A549 (cell line): Measurements from ENCODE around the gene CIART. TPM values are rescaled to one million over a fixed set of nuclear protein-coding genes. Genes with fewer than 3 reads are reported as not detected.
A peak's percentile ranks its signal among the peaks of the same experiment; 100 is the strongest.

ENCODE experiments used
- ATAC-seq, 2 experiments: fragments of 200-7000 bp in 1 of 2; fragments of >200 bp in 1 of 2; cut with Nextera tagmentation in 1 of 2; cut with Tn5 transposase in 1 of 2; 3 replicates each; pipeline versions ENCODE4 v1.8.0 to v1.9.1; 2018 to 2020; ENCODE audit warnings: mild to moderate bottlenecking in 1 of 2, moderate library complexity in 1 of 2
- CTCF ChIA-PET: fragments of 300-600 bp; sonication (Branson Sonifier 250); formaldehyde crosslinking; extraction: SDS; loops from one replicate; lab custom pipeline; 2021; ENCODE audit warnings: antibody characterized with exemption, inconsistent platforms; lab: Yijun Ruan, JAX
- POLR2A ChIA-PET: fragments of 350-600 bp; formaldehyde crosslinking; extraction: SDS; loops from one replicate; lab custom pipeline; 2021; ENCODE audit warnings: antibody characterized with exemption, inconsistent platforms; lab: Yijun Ruan, JAX
- DNase-seq, 2 experiments: peaks; one replicate each; pipeline versions ENCODE4 v3.0.0 to v3.0.0-alpha.2; 2011 to 2016; ENCODE audit warnings: low read depth in 1 of 2, low spot score in 1 of 2
- FAIRE-seq: peaks from 2 replicates; lab custom pipeline; 2011; peaks lifted over from hg19 to GRCh38; lab: Jason Lieb, UNC
- H3K27ac ChIP-seq, 2 experiments: fragments of >200 bp; sonication (Bioruptor Twin); formaldehyde crosslinking; 3 replicates each; pipeline ENCODE4 v1.5.1; 2016 to 2017
- H3K4me1 ChIP-seq: fragments of >200 bp; sonication (Bioruptor Twin); formaldehyde crosslinking; 3 replicates; pipeline ENCODE4 v1.6.1; 2016
- H3K4me2 ChIP-seq: fragments of >200 bp; sonication (Bioruptor Twin); formaldehyde crosslinking; 3 replicates; pipeline ENCODE4 v1.6.1; 2016
- H3K4me3 ChIP-seq: fragments of >200 bp; sonication (Bioruptor Twin); formaldehyde crosslinking; 3 replicates; pipeline ENCODE4 v1.5.1; 2016
- H3K9me3 ChIP-seq: fragments of >200 bp; sonication (Bioruptor Twin); formaldehyde crosslinking; 3 replicates; pipeline ENCODE4 v1.6.1; 2016
- BHLHE40 ChIP-seq: IDR thresholded peaks from 2 replicates; pipeline ENCODE4 v1.6.1; 2012; ENCODE audit warnings: low read depth, low read length, inconsistent platforms
- CBX2 ChIP-seq: fragments of 200-600 bp; sonication (generic); IDR thresholded peaks from 2 replicates; pipeline ENCODE4 v1.6.1; 2016; ENCODE audit warnings: low read depth, mild to moderate bottlenecking, borderline replicate concordance
- CBX8 ChIP-seq: fragments of 200-600 bp; sonication (generic); IDR thresholded peaks from 2 replicates; pipeline ENCODE4 v1.6.1; 2016
- CEBPB ChIP-seq, 2 experiments: fragments of >200 bp in 1 of 2; sonication (Bioruptor Twin) in 1 of 2; formaldehyde crosslinking in 1 of 2; IDR thresholded peaks; 2 replicates each; pipeline ENCODE4 v1.6.1; 2012 to 2016
- CHD2 ChIP-seq: fragments of 150-350 bp; IDR thresholded peaks from 2 replicates; pipeline ENCODE4 v1.6.1; 2014; ENCODE audit warnings: low read length; ENCODE audit not compliant: partially characterized antibody
- CHD4 ChIP-seq: fragments of 200-600 bp; sonication (generic); IDR thresholded peaks from 2 replicates; pipeline ENCODE4 v1.6.1; 2016; ENCODE audit warnings: antibody characterized with exemption, mild to moderate bottlenecking, borderline replicate concordance
- EHF ChIP-seq: fragments of 250-450 bp; sonication (Bioruptor Pico); IDR thresholded peaks from 2 replicates; pipeline ENCODE4 v1.5.0; 2020; ENCODE audit warnings: mild to moderate bottlenecking
- FOSB ChIP-seq: fragments of 250-450 bp; sonication (Bioruptor Pico); IDR thresholded peaks from 2 replicates; pipeline ENCODE4 v1.5.0; 2020; ENCODE audit warnings: mild to moderate bottlenecking, moderate library complexity
- GATA3 ChIP-seq: IDR thresholded peaks from 2 replicates; pipeline ENCODE4 v1.6.1; 2012; ENCODE audit warnings: borderline replicate concordance
- HDAC2 ChIP-seq: fragments of 200-600 bp; sonication (generic); IDR thresholded peaks from 2 replicates; pipeline ENCODE4 v1.6.1; 2016
- HOXA7 ChIP-seq: fragments of 250-450 bp; sonication (Bioruptor Pico); IDR thresholded peaks from 2 replicates; pipeline ENCODE4 v1.5.0; 2020; ENCODE audit warnings: mild to moderate bottlenecking, moderate library complexity
- JUN ChIP-seq, 2 experiments: fragments of >200 bp; sonication (Bioruptor Twin); formaldehyde crosslinking; IDR thresholded peaks; 2 replicates in 1 of 2; 3 replicates in 1 of 2; pipeline ENCODE4 v1.6.1; 2016 to 2017
- JUNB ChIP-seq: fragments of >200 bp; sonication (Bioruptor Twin); formaldehyde crosslinking; IDR thresholded peaks from 2 replicates; pipeline ENCODE4 v1.6.1; 2016
- KDM1A ChIP-seq: fragments of 200-600 bp; sonication (generic); IDR thresholded peaks from 2 replicates; pipeline ENCODE4 v1.6.1; 2016; ENCODE audit warnings: low read depth, mild to moderate bottlenecking
- KDM5A ChIP-seq: fragments of 200-600 bp; sonication (generic); IDR thresholded peaks from 2 replicates; pipeline ENCODE4 v1.6.1; 2016; ENCODE audit warnings: antibody characterized with exemption, mild to moderate bottlenecking
- MAFK ChIP-seq: fragments of 450-650 bp; IDR thresholded peaks from 2 replicates; pipeline ENCODE4 v1.6.1; 2014; ENCODE audit not compliant: partially characterized antibody
- MYC ChIP-seq: IDR thresholded peaks from 2 replicates; pipeline ENCODE4 v1.6.1; 2012; ENCODE audit warnings: mild to moderate bottlenecking, inconsistent platforms, low read length, improper control_type of control experiment, borderline replicate concordance
- NFE2L2 ChIP-seq: fragments of 150-350 bp; conservative IDR thresholded peaks from 2 replicates; pipeline ENCODE4 v1.6.1; 2014; ENCODE audit warnings: low read length
- NPAS2 ChIP-seq: fragments of 250-450 bp; sonication (Bioruptor Pico); IDR thresholded peaks from 2 replicates; pipeline ENCODE4 v1.8.0; 2022; ENCODE audit warnings: mild to moderate bottlenecking, moderate library complexity, borderline replicate concordance
- POLR2A ChIP-seq: IDR thresholded peaks from 2 replicates; pipeline ENCODE4 v1.6.1; 2012; ENCODE audit warnings: mild to moderate bottlenecking, low read length
- POLR2AphosphoS2 ChIP-seq: conservative IDR thresholded peaks from 2 replicates; pipeline ENCODE4 v1.6.1; 2012; ENCODE audit warnings: low read length, improper control_type of control experiment, inconsistent platforms
- RAD21 ChIP-seq, 2 experiments: fragments of >200 bp in 1 of 2; sonication (Bioruptor Twin) in 1 of 2; formaldehyde crosslinking in 1 of 2; IDR thresholded peaks in 1 of 2; conservative IDR thresholded peaks in 1 of 2; 2 replicates in 1 of 2; 3 replicates in 1 of 2; pipeline ENCODE4 v1.6.1; 2012 to 2018; ENCODE audit warnings: inconsistent platforms in 1 of 2
- RARB ChIP-seq: fragments of 250-450 bp; sonication (Bioruptor Pico); IDR thresholded peaks from 2 replicates; pipeline ENCODE4 v1.8.0; 2021; ENCODE audit warnings: mild to moderate bottlenecking, moderate library complexity
- RCOR1 ChIP-seq: fragments of 150-350 bp; IDR thresholded peaks from 2 replicates; pipeline ENCODE4 v1.6.1; 2014; ENCODE audit warnings: antibody characterized with exemption, low read length, low read depth
- RNF2 ChIP-seq: fragments of 200-600 bp; sonication (generic); IDR thresholded peaks from 2 replicates; pipeline ENCODE4 v1.6.1; 2016; ENCODE audit warnings: low read depth, mild to moderate bottlenecking, antibody characterized with exemption, moderate library complexity, borderline replicate concordance
- SMC3 ChIP-seq: fragments of >200 bp; sonication (Bioruptor Twin); formaldehyde crosslinking; IDR thresholded peaks from 3 replicates; pipeline ENCODE4 v1.6.1; 2018; ENCODE audit warnings: inconsistent platforms
- SREBF2 ChIP-seq: fragments of 450-650 bp; IDR thresholded peaks from 2 replicates; pipeline ENCODE4 v1.6.1; 2014; ENCODE audit warnings: mild to moderate bottlenecking, moderate library complexity
- ZC3H11A ChIP-seq: fragments of 450-650 bp; IDR thresholded peaks from 2 replicates; pipeline ENCODE4 v1.6.1; 2014; ENCODE audit warnings: antibody characterized with exemption, mild to moderate bottlenecking
- ZFP36 ChIP-seq: fragments of 450-650 bp; IDR thresholded peaks from 2 replicates; pipeline ENCODE4 v1.6.1; 2014; ENCODE audit warnings: borderline replicate concordance; ENCODE audit not compliant: partially characterized antibody
- ZSCAN20 ChIP-seq: fragments of 250-450 bp; sonication (Bioruptor Pico); IDR thresholded peaks from 2 replicates; pipeline ENCODE4 v1.8.0; 2022; ENCODE audit warnings: mild to moderate bottlenecking, moderate library complexity
- WGBS: methylation state at CpG from one replicate; pipeline ENCODE4 v1.1.6; 2017; ENCODE audit errors: missing lambda C conversion rate; 5-methylcytosine and 5-hydroxymethylcytosine counted together
- polyA minus RNA-seq: library from RNA; depleted of rRNA, polyadenylated mRNA; stranded (reverse); fragments of >200 nt; gene quantifications from 2 replicates; pipeline ENCODE4 v1.2.3, GENCODE V29; 2011; rRNA and poly(A)+ RNA removed
- polyA plus RNA-seq, 4 experiments: library from polyadenylated mRNA; depleted of rRNA in 3 of 4; stranded (reverse); fragments of >200 nt; fragmentation: RNase III in 1 of 4; extraction: RNeasy Plus Mini Kit Qiagen cat#74134 plus additional on column Dnase treatment in 1 of 4; gene quantifications; 2 replicates in 3 of 4; 3 replicates in 1 of 4; pipeline ENCODE4 v1.2.3, GENCODE V29; 2011 to 2017
- TF ChIP-seq, protein P1 (sequence below): fragments of >200 bp; sonication (Bioruptor Twin); formaldehyde crosslinking; IDR thresholded peaks from 3 replicates; pipeline ENCODE4 v1.6.1; 2016
- TF ChIP-seq, protein P2 (sequence below): IDR thresholded peaks from 2 replicates; pipeline ENCODE4 v1.6.1; 2012
- TF ChIP-seq, protein P3 (sequence below): fragments of >200 bp; sonication (Bioruptor Twin); formaldehyde crosslinking; IDR thresholded peaks from 2 replicates; pipeline ENCODE4 v1.6.1; 2016
- TF ChIP-seq, protein P4 (sequence below): IDR thresholded peaks from 2 replicates; pipeline ENCODE4 v1.6.1; 2012; ENCODE audit warnings: low read depth, borderline replicate concordance
- TF ChIP-seq, protein P5 (sequence below): fragments of 450-650 bp; IDR thresholded peaks from 2 replicates; pipeline ENCODE4 v1.6.1; 2014; ENCODE audit warnings: antibody characterized with exemption
- TF ChIP-seq, protein P6 (sequence below): fragments of 250-450 bp; sonication (Bioruptor Pico); IDR thresholded peaks from 2 replicates; pipeline ENCODE4 v1.5.0; 2021; ENCODE audit warnings: mild to moderate bottlenecking, moderate library complexity, borderline replicate concordance

Gene CIART, protein sequence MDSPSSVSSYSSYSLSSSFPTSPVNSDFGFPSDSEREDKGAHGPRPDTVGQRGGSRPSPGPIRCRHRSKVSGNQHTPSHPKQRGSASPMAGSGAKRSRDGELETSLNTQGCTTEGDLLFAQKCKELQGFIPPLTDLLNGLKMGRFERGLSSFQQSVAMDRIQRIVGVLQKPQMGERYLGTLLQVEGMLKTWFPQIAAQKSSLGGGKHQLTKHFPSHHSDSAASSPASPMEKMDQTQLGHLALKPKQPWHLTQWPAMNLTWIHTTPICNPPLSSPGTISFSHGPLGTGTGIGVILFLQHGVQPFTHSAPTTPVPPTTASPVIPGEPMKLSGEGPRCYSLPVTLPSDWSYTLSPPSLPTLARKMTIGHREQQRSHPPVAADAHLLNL
- polyA plus RNA-seq (2011; rRNA removed) (1.3 and 1.4 TPM in 2 replicates), polyA plus RNA-seq (2017; fragmentation: RNase III; extraction: RNeasy Plus Mini Kit Qiagen cat#74134 plus additional on column Dnase treatment) (0.28 to 0.59 TPM (median 0.48 TPM) in 3 replicates), polyA minus RNA-seq (1.4 and 1.8 TPM in 2 replicates)
- 0.49 and 0.66 TPM in 2 replicates for polyA plus RNA-seq (2012; cell fraction: cytosol; rRNA removed)
- 0.85 and 2.1 TPM in 2 replicates for polyA plus RNA-seq (2012; cell fraction: nucleus; rRNA removed)

DNA sequence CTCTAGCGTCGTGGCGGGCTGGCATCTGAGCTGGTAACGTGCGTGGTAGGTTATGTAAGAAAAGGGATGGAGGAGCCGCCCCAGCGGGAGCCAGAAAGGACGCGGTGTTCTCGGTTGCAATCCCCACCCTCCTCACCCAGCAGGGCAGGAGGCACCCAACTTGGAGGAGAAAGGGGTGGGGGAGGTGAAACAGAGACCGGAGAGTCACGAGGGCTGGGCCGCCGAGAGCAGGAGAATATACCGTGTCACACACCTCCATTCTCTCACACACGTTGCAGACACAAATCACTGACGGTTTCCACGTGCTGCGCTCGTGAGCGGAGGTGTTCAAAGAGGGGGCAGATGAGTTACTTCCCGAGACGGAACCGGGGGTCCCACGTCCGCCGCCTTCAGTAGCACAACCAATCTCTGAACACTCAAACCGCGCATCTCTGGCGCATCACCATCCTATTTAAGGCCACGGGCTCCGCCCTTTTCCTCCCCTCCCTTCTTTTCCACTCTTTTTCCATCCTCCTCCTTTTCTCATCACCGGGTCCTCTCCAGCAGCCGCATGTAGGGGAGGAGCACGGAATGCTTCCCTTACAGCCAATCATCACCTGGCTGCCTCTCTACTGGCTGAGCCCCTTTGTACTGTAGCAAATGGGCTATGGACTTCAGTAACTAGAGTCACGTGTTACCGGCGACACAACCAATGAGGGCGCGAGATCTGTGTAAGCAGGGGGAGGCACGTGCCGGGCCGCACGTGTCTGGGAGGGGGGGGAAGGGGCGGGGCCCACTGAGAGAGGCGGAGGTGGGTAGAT, at the start of gene CIART:
Gene CIART, plus strand, starts transcription at position 797 of the 800 bp plus-strand sequence. CDS start 714 bp downstream, outside the sequence.
- DNase-seq: peak; percentile 93 to 97
- 4% methylated on average over 35 of the region's 46 CpGs for WGBS
- CTCF ChIA-PET: interaction anchor here (0.6 to 13.0 kb wide), 18 partner anchors 8 to 597 kb away, joined by 3 to 172 read pairs (median 3); partner anchors contain the start of genes APH1A, C1orf54 and CA14
- H3K4me3 ChIP-seq: peak within 1 kb of the TSS; percentile 52
- FAIRE-seq: no peak
- H3K27ac ChIP-seq: peak within 1 kb of the TSS; percentile 77 to 78
- peaks cover 13% of the 10 kb centered on the region; the same call in 2 of the 3 replicates for H3K4me1 ChIP-seq
- no peaks in the 10 kb centered on the region; the same call in 2 of the 3 replicates for H3K9me3 ChIP-seq
- peak; percentile 96 for ATAC-seq
- POLR2A ChIA-PET: interaction anchor here (0.9 to 1.2 kb wide), 3 partner anchors 26 to 234 kb away, joined by 3 to 8 read pairs (median 5); partner anchors contain the start of gene FALEC
- peak within 1 kb of the TSS; percentile 95 for H3K4me2 ChIP-seq
- TF ChIP-seq POLR2A (peak; percentile 33), NPAS2 (peak; percentile 89), RAD21 (conservative IDR thresholded peaks at IDR 0.05 in 1 of 2, IDR thresholded peaks at IDR 0.05 in 1 of 2) (no peak), HOXA7 (no peak), EHF (CRISPR knock-in tag) (no peak), HDAC2 (no peak), KDM5A (no peak), JUN (IDR thresholded peaks at IDR 0.05) (peak in 1 of 2 experiments; percentile 40; a peak in 2 of 5 replicates), MAFK (no peak), ZFP36 (no peak), ZC3H11A (no peak), MYC (no peak; the same call in 1 of the 2 replicates), FOSB (CRISPR knock-in tag) (no peak), SMC3 (no peak), CHD2 (no peak), GATA3 (no peak), NFE2L2 (no peak), CHD4 (no peak), CBX2 (no peak), CEBPB (IDR thresholded peaks at IDR 0.05) (no peak), JUNB (no peak), BHLHE40 (peak; percentile 98), RNF2 (no peak), RARB (CRISPR knock-in tag) (no peak), RCOR1 (no peak), KDM1A (no peak), POLR2AphosphoS2 (no peak), CBX8 (no peak), ZSCAN20 (CRISPR knock-in tag) (no peak), SREBF2 (no peak)
- TF ChIP-seq, protein P1, sequence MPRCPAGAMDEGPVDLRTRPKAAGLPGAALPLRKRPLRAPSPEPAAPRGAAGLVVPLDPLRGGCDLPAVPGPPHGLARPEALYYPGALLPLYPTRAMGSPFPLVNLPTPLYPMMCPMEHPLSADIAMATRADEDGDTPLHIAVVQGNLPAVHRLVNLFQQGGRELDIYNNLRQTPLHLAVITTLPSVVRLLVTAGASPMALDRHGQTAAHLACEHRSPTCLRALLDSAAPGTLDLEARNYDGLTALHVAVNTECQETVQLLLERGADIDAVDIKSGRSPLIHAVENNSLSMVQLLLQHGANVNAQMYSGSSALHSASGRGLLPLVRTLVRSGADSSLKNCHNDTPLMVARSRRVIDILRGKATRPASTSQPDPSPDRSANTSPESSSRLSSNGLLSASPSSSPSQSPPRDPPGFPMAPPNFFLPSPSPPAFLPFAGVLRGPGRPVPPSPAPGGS: no peak
- TF ChIP-seq, protein P2, sequence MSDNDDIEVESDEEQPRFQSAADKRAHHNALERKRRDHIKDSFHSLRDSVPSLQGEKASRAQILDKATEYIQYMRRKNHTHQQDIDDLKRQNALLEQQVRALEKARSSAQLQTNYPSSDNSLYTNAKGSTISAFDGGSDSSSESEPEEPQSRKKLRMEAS: peak; percentile 81
- TF ChIP-seq, protein P3, sequence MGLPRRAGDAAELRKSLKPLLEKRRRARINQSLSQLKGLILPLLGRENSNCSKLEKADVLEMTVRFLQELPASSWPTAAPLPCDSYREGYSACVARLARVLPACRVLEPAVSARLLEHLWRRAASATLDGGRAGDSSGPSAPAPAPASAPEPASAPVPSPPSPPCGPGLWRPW: no peak
- TF ChIP-seq, protein P4, sequence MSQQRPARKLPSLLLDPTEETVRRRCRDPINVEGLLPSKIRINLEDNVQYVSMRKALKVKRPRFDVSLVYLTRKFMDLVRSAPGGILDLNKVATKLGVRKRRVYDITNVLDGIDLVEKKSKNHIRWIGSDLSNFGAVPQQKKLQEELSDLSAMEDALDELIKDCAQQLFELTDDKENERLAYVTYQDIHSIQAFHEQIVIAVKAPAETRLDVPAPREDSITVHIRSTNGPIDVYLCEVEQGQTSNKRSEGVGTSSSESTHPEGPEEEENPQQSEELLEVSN: peak; percentile 75; the same call in 1 of the 2 replicates
- TF ChIP-seq, protein P5, sequence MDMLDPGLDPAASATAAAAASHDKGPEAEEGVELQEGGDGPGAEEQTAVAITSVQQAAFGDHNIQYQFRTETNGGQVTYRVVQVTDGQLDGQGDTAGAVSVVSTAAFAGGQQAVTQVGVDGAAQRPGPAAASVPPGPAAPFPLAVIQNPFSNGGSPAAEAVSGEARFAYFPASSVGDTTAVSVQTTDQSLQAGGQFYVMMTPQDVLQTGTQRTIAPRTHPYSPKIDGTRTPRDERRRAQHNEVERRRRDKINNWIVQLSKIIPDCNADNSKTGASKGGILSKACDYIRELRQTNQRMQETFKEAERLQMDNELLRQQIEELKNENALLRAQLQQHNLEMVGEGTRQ: peak; percentile 94
- TF ChIP-seq, protein P6, sequence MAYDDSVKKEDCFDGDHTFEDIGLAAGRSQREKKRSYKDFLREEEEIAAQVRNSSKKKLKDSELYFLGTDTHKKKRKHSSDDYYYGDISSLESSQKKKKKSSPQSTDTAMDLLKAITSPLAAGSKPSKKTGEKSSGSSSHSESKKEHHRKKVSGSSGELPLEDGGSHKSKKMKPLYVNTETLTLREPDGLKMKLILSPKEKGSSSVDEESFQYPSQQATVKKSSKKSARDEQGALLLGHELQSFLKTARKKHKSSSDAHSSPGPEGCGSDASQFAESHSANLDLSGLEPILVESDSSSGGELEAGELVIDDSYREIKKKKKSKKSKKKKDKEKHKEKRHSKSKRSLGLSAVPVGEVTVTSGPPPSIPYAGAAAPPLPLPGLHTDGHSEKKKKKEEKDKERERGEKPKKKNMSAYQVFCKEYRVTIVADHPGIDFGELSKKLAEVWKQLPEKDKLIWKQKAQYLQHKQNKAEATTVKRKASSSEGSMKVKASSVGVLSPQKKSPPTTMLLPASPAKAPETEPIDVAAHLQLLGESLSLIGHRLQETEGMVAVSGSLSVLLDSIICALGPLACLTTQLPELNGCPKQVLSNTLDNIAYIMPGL (CRISPR knock-in tag): no peak
